HCT116 (cell line): Measurements from ENCODE around the gene RIOK2. TPM values are rescaled to one million over a fixed set of nuclear protein-coding genes. Genes with fewer than 3 reads are reported as not detected.
"Not testable (repeated sequence)": the region's sequence is repeated elsewhere in the genome, so short reads cannot be mapped to it uniquely, and the experiment has no call there.

Experiments used
- ATAC-seq: fragments of 200-7000 bp; cut with Tn5 transposase; 2 replicates; pipeline ENCODE4 v1.9.1; 2020; ENCODE audit warnings: mild to moderate bottlenecking, moderate library complexity
- BruUV-seq: library from RNA; stranded (reverse); fragments of 400-500 nt; replicated peaks from 2 replicates; lab custom pipeline; 2021; lab: Mats Ljungman, UMichigan
- CTCF ChIA-PET: fragments of 300-600 bp; sonication (Branson Sonifier 250); formaldehyde crosslinking; loops from one replicate; lab custom pipeline; 2021; ENCODE audit warnings: antibody characterized with exemption; lab: Charles Lee
- POLR2A ChIA-PET: fragments of 300-600, 350-600 bp; sonication (Branson Sonifier 250); formaldehyde crosslinking; loops from one replicate; lab custom pipeline; 2021; ENCODE audit warnings: antibody characterized with exemption; lab: Charles Lee
- RAD21 ChIA-PET, 2 experiments: fragments of 300-600 bp; sonication (Branson Sonifier 250); formaldehyde crosslinking; loops; one replicate each; lab custom pipeline; 2023; ENCODE audit warnings: low total read pairs in 2 of 2; ENCODE audit not compliant: uncharacterized antibody in 2 of 2, unreplicated experiment in 2 of 2, low non-redundant PET in 1 of 2; lab: Charles Lee
- DNase-seq: peaks from one replicate; pipeline ENCODE4 v3.0.0-alpha.2; 2010; ENCODE audit warnings: low read depth, low spot score
- H2AFZ ChIP-seq: fragments of 200-600 bp; shearing (Covaris generic), sonication (generic); 2 replicates; pipeline ENCODE4 v1.6.1; 2017; ENCODE audit warnings: low read depth, mixed run types, mixed read lengths, antibody characterized with exemption, low read length; ENCODE audit not compliant: poor library complexity, severe bottlenecking
- H3K27ac ChIP-seq: 2 replicates; pipeline ENCODE4 v1.5.1; 2012; ENCODE audit warnings: low read depth, low read length
- H3K27me3 ChIP-seq: fragments of 200-600 bp; sonication (generic); 2 replicates; pipeline ENCODE4 v1.6.1; 2016; ENCODE audit warnings: mixed run types, low read length, mixed read lengths; ENCODE audit not compliant: insufficient read depth
- H3K36me3 ChIP-seq, 2 experiments: fragments of 200-500 bp in 1 of 2; fragments of 200-600 bp in 1 of 2; sonication (Bioruptor generic) in 1 of 2; sonication (generic) in 1 of 2; 2 replicates each; pipeline versions ENCODE4 v1.5.1 to v1.6.1; 2014 to 2016; ENCODE audit warnings: low read length in 2 of 2, inconsistent platforms in 1 of 2, mixed read lengths in 1 of 2, mixed run types in 1 of 2; ENCODE audit not compliant: insufficient read depth in 2 of 2, control insufficient read depth in 1 of 2
- H3K4me1 ChIP-seq, 2 experiments: fragments of 200-600 bp in 1 of 2; sonication (generic) in 1 of 2; 2 replicates each; pipeline versions ENCODE4 v1.5.1 to v1.6.1; 2012 to 2017; ENCODE audit warnings: low read length in 2 of 2, inconsistent platforms in 1 of 2, mild to moderate bottlenecking in 1 of 2, mixed read lengths in 1 of 2, mixed run types in 1 of 2, moderate library complexity in 1 of 2; ENCODE audit not compliant: insufficient read depth in 2 of 2, control insufficient read depth in 1 of 2
- H3K4me2 ChIP-seq: fragments of 200-600 bp; sonication (generic); 2 replicates; pipeline ENCODE4 v1.6.1; 2017; ENCODE audit warnings: mixed run types, low read length, mixed read lengths
- H3K4me3 ChIP-seq, 2 experiments: fragments of 200-600 bp in 1 of 2; sonication (generic) in 1 of 2; replicated peaks in 1 of 2; 2 replicates each; pipeline ENCODE4 v1.5.1; 2011 to 2016; ENCODE audit warnings: low read length in 2 of 2, control low read depth in 1 of 2, low read depth in 1 of 2, mild to moderate bottlenecking in 1 of 2, mixed read lengths in 1 of 2, mixed run types in 1 of 2
- H3K79me2 ChIP-seq: fragments of 200-600 bp; sonication (generic); 2 replicates; pipeline ENCODE4 v1.6.1; 2017; ENCODE audit warnings: mild to moderate bottlenecking, mixed run types, low read length, moderate library complexity, mixed read lengths; ENCODE audit not compliant: insufficient read depth
- H3K9ac ChIP-seq: fragments of 200-600 bp; sonication (generic); 2 replicates; pipeline ENCODE4 v1.6.1; 2016; ENCODE audit warnings: low read length, mixed read lengths
- H3K9me2 ChIP-seq: fragments of 200-600 bp; sonication (generic), shearing (Covaris generic); 2 replicates; pipeline ENCODE4 v1.6.1; 2017; ENCODE audit warnings: mixed run types, mild to moderate bottlenecking, moderate library complexity; ENCODE audit not compliant: insufficient read depth
- H3K9me3 ChIP-seq, 2 experiments: fragments of 200-500 bp in 1 of 2; fragments of 200-600 bp in 1 of 2; sonication (Bioruptor generic) in 1 of 2; sonication (generic) in 1 of 2; 2 replicates each; pipeline ENCODE4 v1.6.1; 2014 to 2017; ENCODE audit warnings: low read length in 2 of 2, mixed read lengths in 2 of 2, inconsistent platforms in 1 of 2, low read depth in 1 of 2, mild to moderate bottlenecking in 1 of 2, mixed run types in 1 of 2, moderate library complexity in 1 of 2; ENCODE audit not compliant: control insufficient read depth in 1 of 2, insufficient read depth in 1 of 2
- H4K20me1 ChIP-seq: fragments of 200-600 bp; sonication (generic), shearing (Covaris generic); 2 replicates; pipeline ENCODE4 v1.6.1; 2017; ENCODE audit warnings: mixed run types, mild to moderate bottlenecking, moderate library complexity; ENCODE audit not compliant: insufficient read depth
- CEBPB ChIP-seq: IDR thresholded peaks from 2 replicates; pipeline ENCODE4 v1.6.1; 2012; ENCODE audit warnings: low read depth
- ELF1 ChIP-seq: IDR thresholded peaks from 2 replicates; pipeline ENCODE4 v1.6.1; 2012; ENCODE audit warnings: low read depth, borderline replicate concordance
- EZH2 ChIP-seq: fragments of 200-600 bp; sonication (generic); IDR thresholded peaks from 2 replicates; pipeline ENCODE4 v1.6.1; 2017; ENCODE audit warnings: antibody characterized with exemption, mixed run types
- EZH2phosphoT487 ChIP-seq: fragments of 200-600 bp; IDR thresholded peaks from 2 replicates; pipeline ENCODE4 v1.6.1; 2018; ENCODE audit warnings: antibody characterized with exemption, borderline replicate concordance
- FOSL1 ChIP-seq: IDR thresholded peaks from 2 replicates; pipeline ENCODE4 v1.6.1; 2012; ENCODE audit warnings: low read depth
- JUND ChIP-seq: IDR thresholded peaks from 2 replicates; pipeline ENCODE4 v1.6.1; 2012
- POLR2A ChIP-seq: IDR thresholded peaks from 2 replicates; pipeline ENCODE4 v1.7.0; 2011; ENCODE audit warnings: borderline replicate concordance; ENCODE audit not compliant: insufficient read depth, insufficient read length; ENCODE audit errors: extremely low read depth
- SIN3A ChIP-seq: IDR thresholded peaks from 2 replicates; pipeline ENCODE4 v1.6.1; 2012; ENCODE audit warnings: low read depth
- ZNF274 ChIP-seq: fragments of 200-500 bp; sonication (Bioruptor generic); IDR thresholded peaks from 2 replicates; pipeline ENCODE4 v1.6.1; 2014; ENCODE audit warnings: mild to moderate bottlenecking, low read depth, low read length, inconsistent platforms
- intact Hi-C: fragments of 100-400 bp; cut with micrococcal nuclease; formaldehyde crosslinking; loops from 2 replicates; pipeline ENCODE4 v1.10.0; 2022
- total RNA-seq: library from RNA; stranded (reverse); gene quantifications from one replicate; pipeline ENCODE4 v1.2.1, GENCODE V29; 2021; ENCODE audit not compliant: unreplicated experiment
- TF ChIP-seq, protein P1 (sequence below): IDR thresholded peaks from 2 replicates; pipeline ENCODE4 v1.6.1; 2012
- TF ChIP-seq, protein P2 (sequence below): IDR thresholded peaks from 2 replicates; pipeline ENCODE4 v1.6.1; 2012; ENCODE audit warnings: low read depth
- TF ChIP-seq, protein P3 (sequence below): IDR thresholded peaks from 2 replicates; pipeline ENCODE4 v1.6.1; 2012

RIOK2 gene
- total RNA-seq, 1 experiment from 2014 or later, result 27.1 TPM

DNA sequence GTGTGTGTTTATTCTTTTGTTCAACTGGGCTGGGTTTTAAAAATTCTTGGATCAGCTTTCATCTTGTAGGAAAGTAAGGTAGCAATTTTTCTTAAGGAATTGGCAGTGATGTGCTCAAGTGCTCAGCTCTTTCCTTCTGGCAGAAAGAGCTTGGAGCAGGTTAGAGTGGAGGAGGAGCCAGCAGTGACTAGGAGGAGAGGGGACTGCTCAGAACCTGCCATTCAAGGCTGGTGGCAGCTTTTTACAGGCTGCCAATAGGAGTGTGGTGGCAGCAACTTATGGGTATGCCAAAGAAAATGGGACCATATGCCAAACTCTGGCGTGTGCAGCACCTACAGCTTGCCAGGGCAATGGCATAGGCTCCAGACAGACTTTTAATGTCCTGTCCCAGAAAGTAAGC lies 42.8 kb downstream of the RIOK2 start:
- RAD21 ChIA-PET, result interaction anchor here in 1 of 2 experiments (0.7 kb wide), 1 partner anchor 143 kb away, joined by 3 read pairs; no protein-coding TSS in a partner anchor
- H4K20me1 ChIP-seq, H3K9me2 ChIP-seq, H2AFZ ChIP-seq, BruUV-seq, H3K4me1 ChIP-seq, DNase-seq, POLR2A ChIA-PET, H3K9ac ChIP-seq, H3K4me2 ChIP-seq, H3K36me3 ChIP-seq, H3K9me3 ChIP-seq, H3K79me2 ChIP-seq, H3K4me3 ChIP-seq, H3K27me3 ChIP-seq, H3K27ac ChIP-seq: not testable (repeated sequence)
- intact Hi-C loops, result loop anchor here (5.0 kb wide), 2 partner anchors 143 to 388 kb away; no protein-coding TSS in a partner anchor
- CTCF ChIA-PET, result interaction anchor here (1.0 kb wide), 1 partner anchor 388 kb away, joined by 3 read pairs; no protein-coding TSS in a partner anchor
- ATAC-seq, result peak; percentile 61

DNA sequence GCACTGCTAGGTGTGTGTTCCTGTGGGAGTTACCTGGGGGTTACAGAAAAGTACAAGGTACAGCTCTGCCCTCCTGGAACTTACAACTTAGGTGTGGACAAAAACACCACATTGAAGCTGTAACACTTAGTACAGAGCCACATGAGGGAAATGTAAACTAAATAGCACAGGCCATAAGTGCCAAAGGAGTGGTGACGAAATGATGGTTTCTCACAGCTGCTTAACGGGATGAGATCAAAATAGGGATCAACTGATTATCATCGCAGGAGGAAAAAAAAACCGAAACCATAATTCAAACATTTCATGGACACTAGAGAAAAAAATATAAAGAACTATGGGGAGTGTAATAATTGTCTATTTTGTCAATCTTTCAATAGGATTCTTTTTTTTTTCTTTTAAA lies 46.6 kb downstream of the RIOK2 start:
- Histone ChIP-seq H3K9me3 (no peaks in the 10 kb centered on the region), H3K27ac (no peak overlapping the region), H3K9ac (no peak overlapping the region), H3K79me2 (no peaks in the 10 kb centered on the region), H2AFZ (no peak overlapping the region), H3K4me3 (no peak overlapping the region), H4K20me1 (no peaks in the 10 kb centered on the region), H3K9me2 (no peaks in the 10 kb centered on the region), H3K27me3 (no peaks in the 10 kb centered on the region), H3K4me1 (no peaks in the 10 kb centered on the region)
- ATAC-seq (no peak), DNase-seq (no peak)
- intact Hi-C loops, result no loop called here
- TF ChIP-seq ELF1, result no peak
- no peak for TF ChIP-seq CEBPB
- TF ChIP-seq, all 23 proteins: peak for 0
- POLR2A ChIA-PET, result no interaction called here
- no TSS peak for BruUV-seq
- Histone ChIP-seq H3K36me3 (no peaks in the 10 kb centered on the region), H3K4me2 (no peak overlapping the region)
- RAD21 ChIA-PET, result no interaction called here
- CTCF ChIA-PET, result no interaction called here

DNA sequence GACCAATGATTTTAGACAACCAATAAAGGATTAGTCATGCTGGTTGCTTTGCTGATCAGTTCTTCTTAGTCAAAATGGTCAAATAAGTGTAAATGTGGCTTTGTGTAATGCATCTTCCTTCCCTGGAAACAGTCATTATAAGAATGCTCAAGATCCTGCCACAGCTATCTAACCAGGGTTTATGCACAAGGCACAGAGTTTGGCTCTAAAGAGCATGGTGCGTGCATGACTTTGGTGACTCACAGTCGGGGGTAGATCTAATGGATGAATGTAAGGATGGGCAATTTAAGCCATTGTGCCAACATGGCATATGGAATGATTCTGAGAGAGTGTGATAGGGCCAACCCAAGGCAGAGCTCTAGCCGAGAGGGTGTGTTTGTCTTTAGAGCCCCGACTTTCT lies 47.2 kb downstream of the RIOK2 start:
- H3K4me1 ChIP-seq, result no peaks in the 10 kb centered on the region
- H3K9me3 ChIP-seq, result no peaks in the 10 kb centered on the region
- ChIA-PET CTCF (no interaction called here), POLR2A (no interaction called here)
- H4K20me1 ChIP-seq, result no peaks in the 10 kb centered on the region
- H3K27ac ChIP-seq, result no peak overlapping the region
- no peak overlapping the region for H3K9ac ChIP-seq
- H2AFZ ChIP-seq, result no peak overlapping the region
- DNase-seq (no peak), ATAC-seq (no peak)
- no peaks in the 10 kb centered on the region for H3K9me2 ChIP-seq
- intact Hi-C loops, result no loop called here
- no peaks in the 10 kb centered on the region for H3K79me2 ChIP-seq
- no peak overlapping the region for H3K4me2 ChIP-seq
- H3K27me3 ChIP-seq, result no peaks in the 10 kb centered on the region
- H3K36me3 ChIP-seq, result no peaks in the 10 kb centered on the region
- TF ChIP-seq, protein P1, sequence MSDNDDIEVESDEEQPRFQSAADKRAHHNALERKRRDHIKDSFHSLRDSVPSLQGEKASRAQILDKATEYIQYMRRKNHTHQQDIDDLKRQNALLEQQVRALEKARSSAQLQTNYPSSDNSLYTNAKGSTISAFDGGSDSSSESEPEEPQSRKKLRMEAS, result no peak
- TF ChIP-seq EZH2, result no peak
- no peak for TF ChIP-seq EZH2phosphoT487
- TF ChIP-seq, protein P2, sequence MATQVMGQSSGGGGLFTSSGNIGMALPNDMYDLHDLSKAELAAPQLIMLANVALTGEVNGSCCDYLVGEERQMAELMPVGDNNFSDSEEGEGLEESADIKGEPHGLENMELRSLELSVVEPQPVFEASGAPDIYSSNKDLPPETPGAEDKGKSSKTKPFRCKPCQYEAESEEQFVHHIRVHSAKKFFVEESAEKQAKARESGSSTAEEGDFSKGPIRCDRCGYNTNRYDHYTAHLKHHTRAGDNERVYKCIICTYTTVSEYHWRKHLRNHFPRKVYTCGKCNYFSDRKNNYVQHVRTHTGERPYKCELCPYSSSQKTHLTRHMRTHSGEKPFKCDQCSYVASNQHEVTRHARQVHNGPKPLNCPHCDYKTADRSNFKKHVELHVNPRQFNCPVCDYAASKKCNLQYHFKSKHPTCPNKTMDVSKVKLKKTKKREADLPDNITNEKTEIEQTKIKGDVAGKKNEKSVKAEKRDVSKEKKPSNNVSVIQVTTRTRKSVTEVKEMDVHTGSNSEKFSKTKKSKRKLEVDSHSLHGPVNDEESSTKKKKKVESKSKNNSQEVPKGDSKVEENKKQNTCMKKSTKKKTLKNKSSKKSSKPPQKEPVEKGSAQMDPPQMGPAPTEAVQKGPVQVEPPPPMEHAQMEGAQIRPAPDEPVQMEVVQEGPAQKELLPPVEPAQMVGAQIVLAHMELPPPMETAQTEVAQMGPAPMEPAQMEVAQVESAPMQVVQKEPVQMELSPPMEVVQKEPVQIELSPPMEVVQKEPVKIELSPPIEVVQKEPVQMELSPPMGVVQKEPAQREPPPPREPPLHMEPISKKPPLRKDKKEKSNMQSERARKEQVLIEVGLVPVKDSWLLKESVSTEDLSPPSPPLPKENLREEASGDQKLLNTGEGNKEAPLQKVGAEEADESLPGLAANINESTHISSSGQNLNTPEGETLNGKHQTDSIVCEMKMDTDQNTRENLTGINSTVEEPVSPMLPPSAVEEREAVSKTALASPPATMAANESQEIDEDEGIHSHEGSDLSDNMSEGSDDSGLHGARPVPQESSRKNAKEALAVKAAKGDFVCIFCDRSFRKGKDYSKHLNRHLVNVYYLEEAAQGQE, result no peak
- no peak for TF ChIP-seq JUND
- TF ChIP-seq, protein P3, sequence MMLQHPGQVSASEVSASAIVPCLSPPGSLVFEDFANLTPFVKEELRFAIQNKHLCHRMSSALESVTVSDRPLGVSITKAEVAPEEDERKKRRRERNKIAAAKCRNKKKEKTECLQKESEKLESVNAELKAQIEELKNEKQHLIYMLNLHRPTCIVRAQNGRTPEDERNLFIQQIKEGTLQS, result no peak
- TF ChIP-seq ZNF274, result no peak
- TF ChIP-seq SIN3A, result no peak
- no peak for TF ChIP-seq POLR2A
- TF ChIP-seq FOSL1, result no peak
- TF ChIP-seq, all 23 proteins: peak for 0
- H3K4me3 ChIP-seq, result no peak overlapping the region
- RAD21 ChIA-PET, result no interaction called here
- no TSS peak for BruUV-seq
